ENCODE results near the gene TAS2R31. TPM values are rescaled to one million over a fixed set of nuclear protein-coding genes. Genes with fewer than 3 reads are reported as not detected.

Gene TAS2R31, protein sequence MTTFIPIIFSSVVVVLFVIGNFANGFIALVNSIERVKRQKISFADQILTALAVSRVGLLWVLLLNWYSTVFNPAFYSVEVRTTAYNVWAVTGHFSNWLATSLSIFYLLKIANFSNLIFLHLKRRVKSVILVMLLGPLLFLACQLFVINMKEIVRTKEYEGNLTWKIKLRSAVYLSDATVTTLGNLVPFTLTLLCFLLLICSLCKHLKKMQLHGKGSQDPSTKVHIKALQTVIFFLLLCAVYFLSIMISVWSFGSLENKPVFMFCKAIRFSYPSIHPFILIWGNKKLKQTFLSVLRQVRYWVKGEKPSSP
- polyA plus RNA-seq (2013) = 0.07 and 0.17 TPM in 2 replicates

DNA sequence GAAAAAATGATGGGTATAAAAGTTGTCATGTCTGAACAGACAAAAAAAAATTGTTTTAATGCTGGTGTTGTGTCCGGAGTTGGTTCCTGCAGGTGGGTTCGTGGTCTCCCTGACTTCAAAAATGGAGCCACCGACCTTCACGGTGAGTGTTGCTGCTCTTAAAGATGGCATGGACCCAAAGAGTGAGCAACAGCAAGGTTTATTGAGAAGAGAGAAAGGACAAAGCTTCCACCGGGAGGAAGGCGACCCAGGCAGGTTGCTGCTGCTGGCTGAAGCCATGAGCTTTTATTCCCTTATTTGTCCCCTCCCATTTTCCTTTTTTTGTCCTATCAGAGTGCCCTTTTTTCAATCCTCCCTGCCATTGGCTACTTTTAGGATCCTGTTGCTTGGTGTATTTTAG lies at the start of gene TAS2R31:
Gene TAS2R31 (minus strand): TSS at position 101 of the 400 bp plus-strand sequence. CDS start 72 bp downstream, at position 29.
- H3K79me2 ChIP-seq (ENCODE audit: control insufficient read depth, insufficient read depth, low read length, poor library complexity) = no peaks in the 10 kb centered on the region
- peaks cover 0 to 3% of the 10 kb centered on the region in 2 experiments for H3K36me3 ChIP-seq (ENCODE audit: control insufficient read depth in 1 of 2, insufficient read depth in 2 of 2, low read length in 2 of 2)
- no peak within 1 kb of the TSS for H3K27ac ChIP-seq (ENCODE audit: low read depth, low read length)
- H3K9me3 ChIP-seq (ENCODE audit: insufficient read depth, low read depth, low read length) = no peaks in the 10 kb centered on the region
- no peak within 1 kb of the TSS for H2BK5ac ChIP-seq (ENCODE audit: low read depth, low read length, poor library complexity)
- H3K9ac ChIP-seq (ENCODE audit: low read length) = no peak within 1 kb of the TSS
- H3K79me1 ChIP-seq (ENCODE audit: low read length) = no peaks in the 10 kb centered on the region
- no peak within 1 kb of the TSS for H3K18ac ChIP-seq (ENCODE audit: low read length)
- no peak within 1 kb of the TSS for H4K91ac ChIP-seq (ENCODE audit: low read depth, low read length)
- H3K4ac ChIP-seq (ENCODE audit: low read depth, low read length) = no peak within 1 kb of the TSS
- no CpG with 5 or more reads among the region's 6 CpGs for whole genome bisulfite sequencing (ENCODE audit: extremely low coverage, insufficient coverage, insufficient read length)
- H3K4me2 ChIP-seq (ENCODE audit: low read length) = no peak within 1 kb of the TSS
- H2BK12ac ChIP-seq (ENCODE audit: low read length) = no peak within 1 kb of the TSS
- no peak within 1 kb of the TSS for H4K8ac ChIP-seq (ENCODE audit: low read depth, low read length)
- H2AFZ ChIP-seq (ENCODE audit: insufficient read depth, low read length, poor library complexity) = no peak within 1 kb of the TSS
- H3K4me3 ChIP-seq (ENCODE audit: low read depth, low read length) = no peak within 1 kb of the TSS
- no peak within 1 kb of the TSS for H2BK120ac ChIP-seq (ENCODE audit: insufficient read depth, low read length, poor library complexity)
- H3K23ac ChIP-seq (ENCODE audit: low read length) = no peak within 1 kb of the TSS
- H3K4me1 ChIP-seq (ENCODE audit: control insufficient read depth in 1 of 2, insufficient read depth in 2 of 2, low read length in 2 of 2) = no peaks in the 10 kb centered on the region
- DNase-seq = no peak
- no peak within 1 kb of the TSS for H2AK5ac ChIP-seq (ENCODE audit: low read length)
- H3K27me3 ChIP-seq (ENCODE audit: insufficient read depth, low read length) = no peaks in the 10 kb centered on the region
- H3K14ac ChIP-seq (ENCODE audit: low read length) = no peak within 1 kb of the TSS
- no peak within 1 kb of the TSS for H4K12ac ChIP-seq (ENCODE audit: low read depth, low read length)

DNA sequence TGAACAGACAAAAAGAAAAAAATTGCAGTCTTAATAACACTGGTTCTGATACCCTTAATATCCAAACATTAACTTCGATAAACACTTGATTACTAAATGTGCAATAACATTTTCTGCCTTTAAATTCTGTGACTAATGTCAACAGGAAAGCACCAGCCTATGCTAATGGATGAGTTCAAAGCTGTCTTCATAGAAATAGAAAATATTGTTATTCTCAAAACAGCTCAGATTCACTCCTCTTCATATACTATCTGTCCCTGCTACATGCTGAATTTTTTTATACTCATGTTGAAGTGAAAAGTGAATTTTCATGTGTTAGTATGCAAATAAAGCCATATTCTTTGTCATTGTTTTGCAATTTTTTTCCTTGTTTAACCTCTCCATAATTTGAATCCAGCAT lies 47.0 kb upstream of the TAS2R31 start:
- Histone ChIP-seq H2BK120ac (ENCODE audit: insufficient read depth, low read length, poor library complexity) (no peak overlapping the region), H3K27me3 (ENCODE audit: insufficient read depth, low read length) (no peaks in the 10 kb centered on the region), H2AFZ (ENCODE audit: insufficient read depth, low read length, poor library complexity) (no peak overlapping the region), H3K79me1 (ENCODE audit: low read length) (no peaks in the 10 kb centered on the region), H3K4ac (ENCODE audit: low read depth, low read length) (no peak overlapping the region), H3K9me3 (ENCODE audit: insufficient read depth, low read depth, low read length) (no peaks in the 10 kb centered on the region), H3K18ac (ENCODE audit: low read length) (no peak overlapping the region), H3K79me2 (ENCODE audit: control insufficient read depth, insufficient read depth, low read length, poor library complexity) (no peaks in the 10 kb centered on the region), H3K9ac (ENCODE audit: low read length) (no peak overlapping the region), H4K12ac (ENCODE audit: low read depth, low read length) (no peak overlapping the region), H3K14ac (ENCODE audit: low read length) (no peak overlapping the region), H2AK5ac (ENCODE audit: low read length) (no peak overlapping the region), H4K91ac (ENCODE audit: low read depth, low read length) (no peak overlapping the region), H3K27ac (ENCODE audit: low read depth, low read length) (no peak overlapping the region), H3K36me3 (ENCODE audit: control insufficient read depth in 1 of 2, insufficient read depth in 2 of 2, low read length in 2 of 2) (no peaks in the 10 kb centered on the region), H3K4me1 (ENCODE audit: control insufficient read depth in 1 of 2, insufficient read depth in 2 of 2, low read length in 2 of 2) (no peaks in the 10 kb centered on the region), H3K4me2 (ENCODE audit: low read length) (no peak overlapping the region), H4K8ac (ENCODE audit: low read depth, low read length) (no peak overlapping the region), H2BK5ac (ENCODE audit: low read depth, low read length, poor library complexity) (no peak overlapping the region), H2BK12ac (ENCODE audit: low read length) (no peak overlapping the region), H3K4me3 (ENCODE audit: low read depth, low read length) (no peak overlapping the region), H3K23ac (ENCODE audit: low read length) (no peak overlapping the region)
- no CpG with 5 or more reads among the region's 1 CpG for WGBS (ENCODE audit: extremely low coverage, insufficient coverage, insufficient read length)
- DNase-seq = no peak

DNA sequence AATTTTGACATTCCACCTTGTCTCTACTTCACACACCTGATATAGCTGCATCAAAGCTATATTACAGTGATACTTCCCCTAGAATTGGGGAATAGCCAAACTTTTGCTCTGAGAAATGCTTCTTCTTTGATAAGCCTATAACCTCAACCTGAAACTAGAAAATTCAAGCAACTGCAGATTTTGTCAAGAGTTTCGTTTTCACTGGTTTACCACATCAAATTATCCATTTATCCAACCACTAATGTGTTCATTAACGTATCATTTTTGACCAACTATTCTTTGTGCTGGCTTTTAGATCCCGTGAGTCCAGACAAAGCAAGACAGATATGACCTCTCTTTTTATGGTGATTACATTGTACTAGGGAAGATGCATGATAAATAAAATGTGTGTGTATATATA lies 44.4 kb upstream of the TAS2R31 start:
- no peak for DNase-seq
- H4K91ac ChIP-seq (ENCODE audit: low read depth, low read length) = no peak overlapping the region
- H3K79me2 ChIP-seq (ENCODE audit: control insufficient read depth, insufficient read depth, low read length, poor library complexity) = no peaks in the 10 kb centered on the region
- no peaks in the 10 kb centered on the region for H3K36me3 ChIP-seq (ENCODE audit: control insufficient read depth in 1 of 2, insufficient read depth in 2 of 2, low read length in 2 of 2)
- no peak overlapping the region for H3K9ac ChIP-seq (ENCODE audit: low read length)
- no peak overlapping the region for H3K4ac ChIP-seq (ENCODE audit: low read depth, low read length)
- no peak overlapping the region for H2BK12ac ChIP-seq (ENCODE audit: low read length)
- no peak overlapping the region for H3K27ac ChIP-seq (ENCODE audit: low read depth, low read length)
- H3K4me3 ChIP-seq (ENCODE audit: low read depth, low read length) = no peak overlapping the region
- no peak overlapping the region for H2AK5ac ChIP-seq (ENCODE audit: low read length)
- H2AFZ ChIP-seq (ENCODE audit: insufficient read depth, low read length, poor library complexity) = no peak overlapping the region
- no peak overlapping the region for H3K18ac ChIP-seq (ENCODE audit: low read length)
- no peak overlapping the region for H2BK120ac ChIP-seq (ENCODE audit: insufficient read depth, low read length, poor library complexity)
- no peaks in the 10 kb centered on the region for H3K9me3 ChIP-seq (ENCODE audit: insufficient read depth, low read depth, low read length)
- no peak overlapping the region for H3K4me2 ChIP-seq (ENCODE audit: low read length)
- H3K79me1 ChIP-seq (ENCODE audit: low read length) = no peaks in the 10 kb centered on the region
- H3K27me3 ChIP-seq (ENCODE audit: insufficient read depth, low read length) = no peaks in the 10 kb centered on the region
- no peaks in the 10 kb centered on the region for H3K4me1 ChIP-seq (ENCODE audit: control insufficient read depth in 1 of 2, insufficient read depth in 2 of 2, low read length in 2 of 2)
- no peak overlapping the region for H4K12ac ChIP-seq (ENCODE audit: low read depth, low read length)
- H2BK5ac ChIP-seq (ENCODE audit: low read depth, low read length, poor library complexity) = no peak overlapping the region
- H3K23ac ChIP-seq (ENCODE audit: low read length) = no peak overlapping the region
- no peak overlapping the region for H3K14ac ChIP-seq (ENCODE audit: low read length)
- no CpG with 5 or more reads among the region's 3 CpGs for WGBS (ENCODE audit: extremely low coverage, insufficient coverage, insufficient read length)
- no peak overlapping the region for H4K8ac ChIP-seq (ENCODE audit: low read depth, low read length)

DNA sequence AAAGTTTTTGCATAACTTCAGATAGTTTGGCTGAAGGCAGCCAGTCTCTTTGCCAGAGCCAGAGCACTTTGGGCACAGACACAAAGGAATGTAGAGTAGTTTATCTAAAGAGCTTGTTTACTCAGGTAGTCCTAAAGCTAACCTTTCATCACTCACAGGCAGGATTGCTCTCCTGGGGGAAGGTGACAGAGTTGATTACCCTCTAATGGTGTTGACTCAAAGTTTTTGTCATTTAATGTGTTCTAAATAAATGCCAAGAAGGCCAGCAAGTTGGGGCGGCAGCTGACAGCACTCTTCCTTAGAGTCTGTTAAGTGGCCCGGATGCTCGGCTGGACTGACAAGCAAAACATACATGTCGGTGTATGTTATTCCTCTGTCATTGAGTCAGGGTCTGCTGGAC lies 40.2 kb upstream of the TAS2R31 start:
- Histone ChIP-seq H3K9me3 (ENCODE audit: insufficient read depth, low read depth, low read length) (no peaks in the 10 kb centered on the region), H2AFZ (ENCODE audit: insufficient read depth, low read length, poor library complexity) (no peak overlapping the region), H4K12ac (ENCODE audit: low read depth, low read length) (no peak overlapping the region), H4K8ac (ENCODE audit: low read depth, low read length) (no peak overlapping the region), H3K27ac (ENCODE audit: low read depth, low read length) (no peak overlapping the region), H3K23ac (ENCODE audit: low read length) (no peak overlapping the region), H3K27me3 (ENCODE audit: insufficient read depth, low read length) (no peaks in the 10 kb centered on the region), H3K79me1 (ENCODE audit: low read length) (no peaks in the 10 kb centered on the region), H3K4me3 (ENCODE audit: low read depth, low read length) (no peak overlapping the region), H2BK5ac (ENCODE audit: low read depth, low read length, poor library complexity) (no peak overlapping the region), H3K9ac (ENCODE audit: low read length) (no peak overlapping the region), H3K4me2 (ENCODE audit: low read length) (no peak overlapping the region), H3K4ac (ENCODE audit: low read depth, low read length) (no peak overlapping the region), H3K79me2 (ENCODE audit: control insufficient read depth, insufficient read depth, low read length, poor library complexity) (no peaks in the 10 kb centered on the region), H2AK5ac (ENCODE audit: low read length) (no peak overlapping the region), H2BK12ac (ENCODE audit: low read length) (no peak overlapping the region), H3K14ac (ENCODE audit: low read length) (no peak overlapping the region), H3K36me3 (ENCODE audit: control insufficient read depth in 1 of 2, insufficient read depth in 2 of 2, low read length in 2 of 2) (no peaks in the 10 kb centered on the region), H3K4me1 (ENCODE audit: control insufficient read depth in 1 of 2, insufficient read depth in 2 of 2, low read length in 2 of 2) (peaks cover 0 to 1% of the 10 kb centered on the region in 2 experiments), H4K91ac (ENCODE audit: low read depth, low read length) (no peak overlapping the region), H3K18ac (ENCODE audit: low read length) (no peak overlapping the region), H2BK120ac (ENCODE audit: insufficient read depth, low read length, poor library complexity) (no peak overlapping the region)
- WGBS (ENCODE audit: extremely low coverage, insufficient coverage, insufficient read length) = no CpG with 5 or more reads among the region's 4 CpGs
- no peak for DNase-seq
